Psoas muscle (tissue), 8 donors: ENCODE measurements around the gene CACNA1B. TPM values are rescaled to one million over a fixed set of nuclear protein-coding genes. Genes with fewer than 3 reads are reported as not detected.

Source experiments
- ATAC-seq, 4 donors: fragments of 200-7000 bp; cut with Tn5 transposase; one replicate each; pipeline ENCODE4 v1.9.1; 2020; ENCODE audit warnings: moderate library complexity in 3 of 4, mild to moderate bottlenecking in 2 of 4
- DNase-seq, 2 donors: peaks; one replicate each; pipeline ENCODE4 v3.0.0-alpha.2; 2020
- H3K27ac ChIP-seq: fragments of 200-600 bp; one replicate; pipeline ENCODE4 v1.8.0; 2022
- H3K27me3 ChIP-seq, 3 donors: fragments of 200-600 bp in 1 of 3; one replicate each; pipeline versions ENCODE4 v1.6.1 to v1.8.0; 2013 to 2022; ENCODE audit warnings: low read length in 2 of 3, mild to moderate bottlenecking in 2 of 3, moderate library complexity in 1 of 3; ENCODE audit not compliant: insufficient read depth in 3 of 3
- H3K36me3 ChIP-seq, 2 donors: fragments of 200-600 bp in 1 of 2; one replicate each; pipeline versions ENCODE4 v1.6.1 to v1.8.0; 2013 to 2022; ENCODE audit warnings: low read depth in 1 of 2, mild to moderate bottlenecking in 1 of 2, moderate library complexity in 1 of 2; ENCODE audit not compliant: insufficient read depth in 1 of 2
- H3K4me1 ChIP-seq: fragments of 200-600 bp; one replicate; pipeline ENCODE4 v1.8.0; 2022
- H3K4me3 ChIP-seq: fragments of 200-600 bp; one replicate; pipeline ENCODE4 v1.8.0; 2022; ENCODE audit warnings: mild to moderate bottlenecking
- H3K9me3 ChIP-seq: fragments of 200-600 bp; one replicate; pipeline ENCODE4 v1.8.0; 2022
- CTCF ChIP-seq: fragments of 200-600 bp; IDR thresholded peaks from one replicate; pipeline ENCODE4 v1.8.0; 2022; ENCODE audit warnings: antibody characterized with exemption
- WGBS, 3 donors: extraction: QIAGEN DNeasy Blood & Tissue Kit; methylation state at CpG; one replicate each; pipeline versions ENCODE4 v1.1.6 to v1.1.7; 2013; 5-methylcytosine and 5-hydroxymethylcytosine counted together
- intact Hi-C, 2 donors: fragments of 100-400 bp; cut with DNase I; formaldehyde crosslinking; loops; one replicate each; pipeline versions ENCODE4 v1.11.0 to v1.14.2; 2022
- polyA plus RNA-seq, 3 donors: library from polyadenylated mRNA; stranded (reverse); fragments of 200-250 nt; gene quantifications; one replicate each; pipeline ENCODE4 v1.2.3, GENCODE V29; 2013
- total RNA-seq, 4 donors: library from RNA; stranded (reverse); fragmentation: NEBNext Ultra II Directional in 2 of 4; extraction: Animal tissue kit (Norgen Biotek cat#: 25700) in 2 of 4; gene quantifications; one replicate each; pipeline versions ENCODE4 v1.2.1 to v1.2.4, GENCODE V29; 2021 to 2023
- donor health status: healthy with polysubstance abuse.
- donor health status: DM: no; HTN: no; CAD: no; lungs with moderate emphysema.
- donor health status: Bipolar disorder and iron deficiency.
- donor health status: healthy.
- donor health status: DM: yes; HTN: yes; CAD: no.
- donor health status: DM: no; HTN: no; CAD: no.
- donor health status: DM: no; HTN: no; CAD: no.
- donor health status: DM: yes; HTN: yes; CAD: no.

The CACNA1B gene
- total and polyA plus RNA-seq, 7 donors = 0.01 to 0.02 TPM; not detected in 5

GRCh38 chr9:138067613-138068367 is 190.2 kb downstream of the CACNA1B start:
- intact Hi-C loops = no loop called here
- no peak for DNase-seq
- Histone ChIP-seq H3K4me3 (no peak overlapping the region), H3K27ac (no peak overlapping the region), H3K9me3 (no peaks in the 10 kb centered on the region), H3K27me3 (peaks cover 0 to 46% (median 6%) of the 10 kb centered on the region in 3 donors), H3K4me1 (no peaks in the 10 kb centered on the region), H3K36me3 (no peaks in the 10 kb centered on the region)
- ATAC-seq = no peak
- 65 to 79% (median 73%) methylated on average over 17 of the region's 17 CpGs for WGBS, 3 donors
- TF ChIP-seq CTCF = no peak

GRCh38 chr9:138068601-138069035 is 191.0 kb downstream of the CACNA1B start:
- intact Hi-C loops = no loop called here
- no peaks in the 10 kb centered on the region for H3K4me1 ChIP-seq
- DNase-seq = no peak
- TF ChIP-seq CTCF = no peak
- no peaks in the 10 kb centered on the region for H3K36me3 ChIP-seq
- ATAC-seq = no peak
- H3K4me3 ChIP-seq = no peak overlapping the region
- 28 to 48% (median 43%) methylated on average over 9 of the region's 9 CpGs for WGBS, 3 donors
- H3K27me3 ChIP-seq = peaks cover 0 to 44% (median 6%) of the 10 kb centered on the region in 3 donors
- H3K9me3 ChIP-seq = no peaks in the 10 kb centered on the region
- no peak overlapping the region for H3K27ac ChIP-seq

GRCh38 chr9:138069731-138070456 is 192.3 kb downstream of the CACNA1B start:
- no peak for TF ChIP-seq CTCF
- H3K9me3 ChIP-seq = no peaks in the 10 kb centered on the region
- H3K36me3 ChIP-seq = no peaks in the 10 kb centered on the region
- intact Hi-C loops = no loop called here
- H3K27ac ChIP-seq = no peak overlapping the region
- ATAC-seq (no peak), DNase-seq (no peak)
- H3K4me1 ChIP-seq = no peaks in the 10 kb centered on the region
- peaks cover 0 to 42% (median 8%) of the 10 kb centered on the region in 3 donors for H3K27me3 ChIP-seq
- no peak overlapping the region for H3K4me3 ChIP-seq
- 62 to 68% (median 63%) methylated on average over 18 of the region's 18 CpGs for WGBS, 3 donors

- peaks cover 0 to 32% (median 5%) of the 10 kb centered on the region in 3 donors for H3K27me3 ChIP-seq
- TF ChIP-seq CTCF = no peak
- intact Hi-C loops = no loop called here
These were observed 193.2 kb downstream of the CACNA1B start for GRCh38 chr9:138070815-138071214.

More at GRCh38 chr9:138070815-138071214, 193.2 kb downstream of the CACNA1B start:
- no peaks in the 10 kb centered on the region for H3K36me3 ChIP-seq
- no peak overlapping the region for H3K4me3 ChIP-seq
- 69 to 80% (median 74%) methylated on average over 8 of the region's 8 CpGs for WGBS, 3 donors
- ATAC-seq (no peak), DNase-seq (no peak)
- H3K27ac ChIP-seq = no peak overlapping the region
- H3K9me3 ChIP-seq = no peaks in the 10 kb centered on the region
- no peaks in the 10 kb centered on the region for H3K4me1 ChIP-seq
